NOMO-1 treated with DMSO at 0.1 percent for 48 hours (cell line): Measurements from ENCODE around the gene SLC17A8.

Source experiments
- DNase-seq: peaks from one replicate; lab custom pipeline; 2025; ENCODE audit not compliant: unreplicated experiment; lab: John Stamatoyannopoulos, UW

SLC17A8 gene

GRCh38 chr12:100368066-100368465, 11.2 kb downstream of the SLC17A8 start:
- no peak for DNase-seq

GRCh38 chr12:100371146-100371545, 14.3 kb downstream of the SLC17A8 start:
- no peak for DNase-seq

- DNase-seq: no peak
These were observed 16.2 kb downstream of the SLC17A8 start for GRCh38 chr12:100372853-100373640.

- DNase-seq: no peak
These were observed 18.3 kb downstream of the SLC17A8 start for GRCh38 chr12:100375038-100375735.

- no peak for DNase-seq
These were observed 19.3 kb downstream of the SLC17A8 start for GRCh38 chr12:100376161-100376560.

- no peak for DNase-seq
These were observed 24.5 kb downstream of the SLC17A8 start for GRCh38 chr12:100381379-100381778.

- DNase-seq: no peak
These were observed 25.5 kb downstream of the SLC17A8 start for GRCh38 chr12:100382338-100382737.

- no peak for DNase-seq
These were observed 27.0 kb downstream of the SLC17A8 start for GRCh38 chr12:100383586-100384558.

- no peak for DNase-seq
These were observed 27.7 kb downstream of the SLC17A8 start for GRCh38 chr12:100384559-100384935.

GRCh38 chr12:100388382-100388781, 31.5 kb downstream of the SLC17A8 start:
- no peak for DNase-seq

GRCh38 chr12:100391856-100392255, 35.0 kb downstream of the SLC17A8 start:
- no peak for DNase-seq

- no peak for DNase-seq
These were observed 36.3 kb downstream of the SLC17A8 start for GRCh38 chr12:100393200-100393599.

GRCh38 chr12:100395811-100396210, 38.9 kb downstream of the SLC17A8 start:
- no peak for DNase-seq

- DNase-seq: no peak
These were observed 41.4 kb downstream of the SLC17A8 start for GRCh38 chr12:100398307-100398706.

- DNase-seq: no peak
These were observed 42.2 kb downstream of the SLC17A8 start for GRCh38 chr12:100399095-100399494.

GRCh38 chr12:100401660-100402059, 44.8 kb downstream of the SLC17A8 start:
- no peak for DNase-seq

GRCh38 chr12:100402763-100403162, 45.9 kb downstream of the SLC17A8 start:
- DNase-seq: no peak

- DNase-seq: no peak
These were observed 46.6 kb downstream of the SLC17A8 start for GRCh38 chr12:100403446-100403845.

GRCh38 chr12:100404769-100405407, 48.0 kb downstream of the SLC17A8 start:
- peak; percentile 6 for DNase-seq

- no peak for DNase-seq
These were observed 56.1 kb downstream of the SLC17A8 start for GRCh38 chr12:100413001-100413400.

- no peak for DNase-seq
These were observed 57.9 kb downstream of the SLC17A8 start for GRCh38 chr12:100414739-100415138.
